DMS 273 treated with DMSO at 0.1 percent for 48 hours (cell line): ENCODE data around the gene ZNF554.
"Not testable (repeated sequence)": the region's sequence is repeated elsewhere in the genome, so short reads cannot be mapped to it uniquely, and the experiment has no call there.

ENCODE experiments used
- DNase-seq: peaks from one replicate; lab custom pipeline; 2025; lab: John Stamatoyannopoulos, UW

ZNF554 gene

DNA sequence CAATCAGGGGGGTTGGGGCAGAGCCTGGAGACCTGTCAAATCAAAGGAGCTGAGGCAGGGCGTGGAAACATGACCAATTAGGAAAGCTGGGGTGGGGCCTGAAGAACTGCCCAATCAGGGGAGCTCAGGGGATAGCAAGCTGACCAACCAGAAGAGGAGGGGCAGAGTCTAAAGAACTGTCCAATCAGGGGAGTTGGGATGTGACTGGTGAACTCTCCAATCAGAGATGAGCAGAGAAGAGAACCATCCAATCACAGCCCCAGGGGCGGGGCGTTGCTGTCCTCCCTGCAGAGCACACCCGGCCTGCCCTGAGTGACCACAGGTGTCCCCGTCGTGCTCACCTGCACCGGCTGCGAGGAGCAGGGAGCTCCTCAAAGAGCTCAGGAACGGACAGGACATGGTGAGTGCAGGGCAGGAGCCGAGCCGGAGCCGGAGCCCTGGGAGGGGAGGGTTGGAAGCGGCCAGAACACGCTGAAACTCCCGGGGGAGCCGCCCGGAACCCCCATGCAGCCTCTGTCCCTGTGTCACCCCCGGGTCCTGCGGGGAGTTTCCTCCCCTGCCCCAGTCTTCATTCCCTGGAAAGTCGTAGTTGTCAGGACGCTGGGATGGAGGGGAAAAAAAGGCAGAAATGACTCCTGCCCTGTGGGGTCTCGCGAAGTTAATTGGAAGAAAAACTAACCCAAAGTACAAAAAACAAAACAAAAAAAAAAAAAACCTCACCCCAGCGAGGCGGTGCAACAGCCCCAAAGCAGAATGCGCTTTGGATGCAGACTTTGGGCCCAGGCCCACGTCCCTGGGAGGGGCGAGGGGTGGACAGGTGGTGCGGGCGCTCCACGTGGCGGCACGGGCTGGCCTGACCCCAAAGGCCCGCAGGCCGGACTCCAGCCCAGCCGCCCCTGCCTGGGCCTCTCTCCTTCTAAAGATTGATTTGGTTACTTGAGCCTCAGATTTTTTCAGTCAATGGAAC lies 47.6 kb downstream of the ZNF554 start, which contains the start of gene ZNF556:
Gene ZNF556 (plus strand): TSS at position 311 of the 967 bp plus-strand sequence. CDS start 87 bp downstream, at position 398.
- peak; percentile 98 for DNase-seq

DNA sequence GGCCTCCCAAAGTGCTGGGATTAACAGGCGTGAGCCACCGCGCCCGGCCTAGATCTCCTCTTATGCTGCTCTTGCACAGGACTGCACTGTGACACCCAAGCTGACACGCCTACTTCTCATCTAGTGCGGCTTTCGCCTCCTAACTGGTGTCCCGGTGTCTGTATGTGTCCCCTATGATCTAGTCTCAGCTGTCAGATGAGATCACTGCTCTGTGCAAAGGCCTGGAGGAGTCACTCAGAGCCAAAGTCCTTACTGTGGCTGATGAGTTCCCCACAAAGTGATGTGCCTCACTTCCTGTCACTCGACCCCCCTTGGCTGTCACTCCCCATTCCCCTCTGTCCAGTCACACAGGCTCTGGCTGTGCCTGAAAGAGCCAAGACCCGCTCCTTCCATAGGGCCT lies 50.0 kb downstream of the ZNF554 start:
- DNase-seq = no peak

- not testable (repeated sequence) for DNase-seq
Measured at GRCh38 chr19:2872175-2872574, 52.5 kb downstream of the ZNF554 start.

DNA sequence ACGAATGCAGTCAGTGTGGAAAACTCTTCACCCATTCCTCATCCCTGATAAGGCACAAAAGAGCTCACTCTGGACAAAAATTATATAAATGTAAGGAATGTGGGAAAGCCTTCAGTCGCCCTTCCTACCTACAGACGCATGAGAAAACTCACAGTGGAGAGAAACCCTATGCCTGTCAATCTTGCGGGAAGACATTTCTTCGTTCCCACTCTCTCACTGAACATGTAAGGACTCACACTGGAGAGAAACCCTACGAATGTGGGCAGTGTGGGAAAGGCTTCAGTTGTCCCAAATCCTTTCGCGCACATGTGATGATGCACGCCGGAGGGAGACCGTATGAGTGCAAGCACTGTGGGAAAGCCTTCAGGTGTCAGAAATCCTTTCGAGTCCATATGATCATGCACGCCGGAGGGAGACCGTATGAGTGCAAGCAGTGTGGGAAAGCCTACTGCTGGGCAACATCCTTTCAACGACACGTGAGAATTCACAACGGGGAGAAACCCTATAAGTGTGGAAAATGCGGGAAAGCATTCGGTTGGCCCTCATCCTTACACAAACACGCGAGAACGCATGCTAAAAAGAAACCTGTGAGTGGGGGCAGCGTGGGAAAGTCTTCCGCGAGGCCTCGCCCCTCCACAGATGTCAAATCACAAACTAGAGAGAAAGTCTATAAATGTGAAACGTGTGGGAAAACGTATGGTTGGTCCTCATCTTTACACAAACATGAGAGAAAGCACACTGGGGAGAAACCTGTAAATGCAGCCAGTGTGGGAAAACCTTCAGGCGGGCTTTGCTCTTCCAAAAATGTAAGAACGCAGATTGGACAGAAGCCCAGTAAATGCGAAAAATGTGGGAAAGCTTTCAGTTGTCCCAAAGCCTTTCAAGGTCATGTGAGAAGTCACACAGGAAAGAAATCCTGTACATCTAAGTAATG lies 58.0 kb downstream of the ZNF554 start:
- DNase-seq = no peak

GRCh38 chr19:2883686-2884439 lies 64.2 kb downstream of the ZNF554 start:
- DNase-seq = no peak

DNA sequence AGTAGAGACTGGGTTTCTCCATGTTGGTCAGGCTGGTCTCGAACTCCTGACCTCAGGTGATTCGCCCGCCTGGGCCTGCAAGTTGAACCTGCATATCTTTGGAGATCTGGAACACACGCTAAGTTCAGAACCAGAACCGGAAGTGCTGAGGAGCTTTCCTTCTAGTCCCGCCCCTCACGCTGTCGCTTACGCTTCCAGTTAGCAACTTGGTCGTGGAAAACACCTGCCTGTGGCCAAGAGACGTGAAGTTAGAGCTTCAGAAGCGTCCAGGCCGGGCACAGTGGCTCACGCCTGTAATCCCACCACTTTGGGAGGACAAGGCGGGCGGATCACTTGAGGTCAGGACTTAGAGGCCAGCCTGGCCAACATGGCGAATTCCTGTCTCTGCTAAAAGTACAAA lies 66.1 kb downstream of the ZNF554 start:
- DNase-seq = no peak
